HCT116 (cell line): ENCODE data around the gene USP2. TPM values are rescaled to one million over a fixed set of nuclear protein-coding genes. Genes with fewer than 3 reads are reported as not detected.
A peak's percentile ranks its signal among the peaks of the same experiment; 100 is the strongest.

Experiments
- ATAC-seq: fragments of 200-7000 bp; cut with Tn5 transposase; 2 replicates; pipeline ENCODE4 v1.9.1; 2020; ENCODE audit warnings: mild to moderate bottlenecking, moderate library complexity
- BruUV-seq: library from RNA; stranded (reverse); fragments of 400-500 nt; replicated peaks from 2 replicates; lab custom pipeline; 2021; lab: Mats Ljungman, UMichigan
- CTCF ChIA-PET: fragments of 300-600 bp; sonication (Branson Sonifier 250); formaldehyde crosslinking; loops from one replicate; lab custom pipeline; 2021; ENCODE audit warnings: antibody characterized with exemption; lab: Charles Lee
- POLR2A ChIA-PET: fragments of 300-600, 350-600 bp; sonication (Branson Sonifier 250); formaldehyde crosslinking; loops from one replicate; lab custom pipeline; 2021; ENCODE audit warnings: antibody characterized with exemption; lab: Charles Lee
- RAD21 ChIA-PET, 2 experiments: fragments of 300-600 bp; sonication (Branson Sonifier 250); formaldehyde crosslinking; loops; one replicate each; lab custom pipeline; 2023; ENCODE audit warnings: low total read pairs in 2 of 2; ENCODE audit not compliant: uncharacterized antibody in 2 of 2, unreplicated experiment in 2 of 2, low non-redundant PET in 1 of 2; lab: Charles Lee
- DNase-seq: peaks from one replicate; pipeline ENCODE4 v3.0.0-alpha.2; 2010; ENCODE audit warnings: low read depth, low spot score
- H2AFZ ChIP-seq: fragments of 200-600 bp; shearing (Covaris generic), sonication (generic); 2 replicates; pipeline ENCODE4 v1.6.1; 2017; ENCODE audit warnings: low read depth, mixed run types, mixed read lengths, antibody characterized with exemption, low read length; ENCODE audit not compliant: poor library complexity, severe bottlenecking
- H3K27ac ChIP-seq: 2 replicates; pipeline ENCODE4 v1.5.1; 2012; ENCODE audit warnings: low read depth, low read length
- H3K27me3 ChIP-seq: fragments of 200-600 bp; sonication (generic); 2 replicates; pipeline ENCODE4 v1.6.1; 2016; ENCODE audit warnings: mixed run types, low read length, mixed read lengths; ENCODE audit not compliant: insufficient read depth
- H3K36me3 ChIP-seq, 2 experiments: fragments of 200-500 bp in 1 of 2; fragments of 200-600 bp in 1 of 2; sonication (Bioruptor generic) in 1 of 2; sonication (generic) in 1 of 2; 2 replicates each; pipeline versions ENCODE4 v1.5.1 to v1.6.1; 2014 to 2016; ENCODE audit warnings: low read length in 2 of 2, inconsistent platforms in 1 of 2, mixed read lengths in 1 of 2, mixed run types in 1 of 2; ENCODE audit not compliant: insufficient read depth in 2 of 2, control insufficient read depth in 1 of 2
- H3K4me1 ChIP-seq, 2 experiments: fragments of 200-600 bp in 1 of 2; sonication (generic) in 1 of 2; 2 replicates each; pipeline versions ENCODE4 v1.5.1 to v1.6.1; 2012 to 2017; ENCODE audit warnings: low read length in 2 of 2, inconsistent platforms in 1 of 2, mild to moderate bottlenecking in 1 of 2, mixed read lengths in 1 of 2, mixed run types in 1 of 2, moderate library complexity in 1 of 2; ENCODE audit not compliant: insufficient read depth in 2 of 2, control insufficient read depth in 1 of 2
- H3K4me2 ChIP-seq: fragments of 200-600 bp; sonication (generic); 2 replicates; pipeline ENCODE4 v1.6.1; 2017; ENCODE audit warnings: mixed run types, low read length, mixed read lengths
- H3K4me3 ChIP-seq, 2 experiments: fragments of 200-600 bp in 1 of 2; sonication (generic) in 1 of 2; replicated peaks in 1 of 2; 2 replicates each; pipeline ENCODE4 v1.5.1; 2011 to 2016; ENCODE audit warnings: low read length in 2 of 2, control low read depth in 1 of 2, low read depth in 1 of 2, mild to moderate bottlenecking in 1 of 2, mixed read lengths in 1 of 2, mixed run types in 1 of 2
- H3K79me2 ChIP-seq: fragments of 200-600 bp; sonication (generic); 2 replicates; pipeline ENCODE4 v1.6.1; 2017; ENCODE audit warnings: mild to moderate bottlenecking, mixed run types, low read length, moderate library complexity, mixed read lengths; ENCODE audit not compliant: insufficient read depth
- H3K9ac ChIP-seq: fragments of 200-600 bp; sonication (generic); 2 replicates; pipeline ENCODE4 v1.6.1; 2016; ENCODE audit warnings: low read length, mixed read lengths
- H3K9me2 ChIP-seq: fragments of 200-600 bp; sonication (generic), shearing (Covaris generic); 2 replicates; pipeline ENCODE4 v1.6.1; 2017; ENCODE audit warnings: mixed run types, mild to moderate bottlenecking, moderate library complexity; ENCODE audit not compliant: insufficient read depth
- H3K9me3 ChIP-seq, 2 experiments: fragments of 200-500 bp in 1 of 2; fragments of 200-600 bp in 1 of 2; sonication (Bioruptor generic) in 1 of 2; sonication (generic) in 1 of 2; 2 replicates each; pipeline ENCODE4 v1.6.1; 2014 to 2017; ENCODE audit warnings: low read length in 2 of 2, mixed read lengths in 2 of 2, inconsistent platforms in 1 of 2, low read depth in 1 of 2, mild to moderate bottlenecking in 1 of 2, mixed run types in 1 of 2, moderate library complexity in 1 of 2; ENCODE audit not compliant: control insufficient read depth in 1 of 2, insufficient read depth in 1 of 2
- H4K20me1 ChIP-seq: fragments of 200-600 bp; sonication (generic), shearing (Covaris generic); 2 replicates; pipeline ENCODE4 v1.6.1; 2017; ENCODE audit warnings: mixed run types, mild to moderate bottlenecking, moderate library complexity; ENCODE audit not compliant: insufficient read depth
- CBX3 ChIP-seq: IDR thresholded peaks from 2 replicates; pipeline ENCODE4 v1.6.1; 2012; ENCODE audit warnings: low read depth
- CEBPB ChIP-seq: IDR thresholded peaks from 2 replicates; pipeline ENCODE4 v1.6.1; 2012; ENCODE audit warnings: low read depth
- EGR1 ChIP-seq: IDR thresholded peaks from 2 replicates; pipeline ENCODE4 v1.6.1; 2012; ENCODE audit warnings: low read depth
- EZH2phosphoT487 ChIP-seq: fragments of 200-600 bp; IDR thresholded peaks from 2 replicates; pipeline ENCODE4 v1.6.1; 2018; ENCODE audit warnings: antibody characterized with exemption, borderline replicate concordance
- POLR2A ChIP-seq: IDR thresholded peaks from 2 replicates; pipeline ENCODE4 v1.7.0; 2011; ENCODE audit warnings: borderline replicate concordance; ENCODE audit not compliant: insufficient read depth, insufficient read length; ENCODE audit errors: extremely low read depth
- RAD21 ChIP-seq: IDR thresholded peaks from 2 replicates; pipeline ENCODE4 v1.6.1; 2012; ENCODE audit warnings: low read depth, mild to moderate bottlenecking
- REST ChIP-seq: IDR thresholded peaks from 2 replicates; pipeline ENCODE4 v1.6.1; 2012; ENCODE audit warnings: low read depth
- SRF ChIP-seq: IDR thresholded peaks from 2 replicates; pipeline ENCODE4 v1.6.1; 2012; ENCODE audit warnings: low read depth
- YY1 ChIP-seq: IDR thresholded peaks from 2 replicates; pipeline ENCODE4 v1.6.1; 2011; ENCODE audit warnings: low read length, low read depth, moderate library complexity, mild to moderate bottlenecking; ENCODE audit not compliant: insufficient replicate concordance; ENCODE audit errors: extremely low read depth
- ZFX ChIP-seq: fragments of 450-650 bp; IDR thresholded peaks from 2 replicates; pipeline ENCODE4 v1.6.1; 2017
- intact Hi-C: fragments of 100-400 bp; cut with micrococcal nuclease; formaldehyde crosslinking; loops from 2 replicates; pipeline ENCODE4 v1.10.0; 2022
- total RNA-seq: library from RNA; stranded (reverse); gene quantifications from one replicate; pipeline ENCODE4 v1.2.1, GENCODE V29; 2021; ENCODE audit not compliant: unreplicated experiment

USP2 gene
- total RNA-seq, 1 experiment from 2014 or later, result 5.0 TPM

- H3K9ac ChIP-seq, result no peak overlapping the region
- H3K36me3 ChIP-seq, result no peaks in the 10 kb centered on the region
- ChIA-PET POLR2A (no interaction called here), RAD21 (interaction anchor here (0.5 to 1.4 kb wide), 3 partner anchors 12 to 362 kb away, joined by 3 read pairs; no protein-coding TSS in a partner anchor), CTCF (interaction anchor here (1.0 to 3.4 kb wide), 6 partner anchors 12 to 106 kb away, joined by 3 to 24 read pairs (median 6); partner anchors contain the start of gene USP2)
- DNase-seq (no peak), ATAC-seq (peak; percentile 21; the same call in 1 of the 2 replicates)
- intact Hi-C loops, result no loop called here
- H3K4me1 ChIP-seq, result peaks cover 38 to 57% of the 10 kb centered on the region in 2 experiments
- H3K9me2 ChIP-seq, result no peaks in the 10 kb centered on the region
- H4K20me1 ChIP-seq, result no peaks in the 10 kb centered on the region
- peaks cover 6% of the 10 kb centered on the region; the same call in 1 of the 2 replicates for H3K27me3 ChIP-seq
- TF ChIP-seq POLR2A, result no peak
- peak overlapping the region; percentile 54 for H3K4me2 ChIP-seq
- no peak overlapping the region for H3K4me3 ChIP-seq
- no peak overlapping the region for H3K27ac ChIP-seq
- no peaks in the 10 kb centered on the region for H3K79me2 ChIP-seq
- no peak overlapping the region for H2AFZ ChIP-seq
- no TSS peak for BruUV-seq
- no peaks in the 10 kb centered on the region for H3K9me3 ChIP-seq
Observed at GRCh38 chr11:119368121-119369034, 13.1 kb downstream of the USP2 start.

- RAD21 ChIA-PET, result interaction anchor here in 1 of 2 experiments (0.6 to 1.4 kb wide), 2 partner anchors 12 to 223 kb away, joined by 3 read pairs; no protein-coding TSS in a partner anchor
Observed at GRCh38 chr11:119367661-119368120, 13.8 kb downstream of the USP2 start.

More at GRCh38 chr11:119367661-119368120, 13.8 kb downstream of the USP2 start:
- Histone ChIP-seq H3K9ac (no peak overlapping the region), H4K20me1 (no peaks in the 10 kb centered on the region), H3K4me1 (peaks cover 38 to 58% of the 10 kb centered on the region in 2 experiments)
- no peak for DNase-seq
- POLR2A ChIA-PET, result no interaction called here
- TF ChIP-seq ZFX (no peak), EGR1 (no peak), YY1 (no peak), CBX3 (no peak), CEBPB (no peak), REST (no peak), SRF (no peak), RAD21 (no peak), POLR2A (no peak), EZH2phosphoT487 (no peak)
- TF ChIP-seq, all 23 proteins: peak for 0
- Histone ChIP-seq H3K27ac (no peak overlapping the region), H3K9me2 (no peaks in the 10 kb centered on the region), H3K9me3 (no peaks in the 10 kb centered on the region), H3K79me2 (no peaks in the 10 kb centered on the region), H3K27me3 (peaks cover 6% of the 10 kb centered on the region; the same call in 1 of the 2 replicates), H3K36me3 (no peaks in the 10 kb centered on the region), H3K4me2 (no peak overlapping the region; the same call in 1 of the 2 replicates), H3K4me3 (no peak overlapping the region), H2AFZ (no peak overlapping the region)
- no peak for ATAC-seq
- intact Hi-C loops, result no loop called here
- BruUV-seq, result no TSS peak
- CTCF ChIA-PET, result interaction anchor here (1.3 to 3.4 kb wide), 4 partner anchors 12 to 30 kb away, joined by 4 to 24 read pairs (median 12); partner anchors contain the start of gene USP2
